ENCODE data around the gene HID1. TPM values are rescaled to one million over a fixed set of nuclear protein-coding genes. Genes with fewer than 3 reads are reported as not detected.

The HID1 gene
- total RNA-seq, 1 experiment from 2014 or later: 0.11 TPM

Other genes starting within 250 kb of the HID1 start
- not detected in 2 replicates for gene RAB37, start 235.5 kb downstream of the HID1 start, total RNA-seq (2014; rRNA removed; shearing (Covaris generic))
- 38.1 and 44.8 TPM in 2 replicates for gene NHERF1, start 224.1 kb downstream of the HID1 start, total RNA-seq (2014; rRNA removed; shearing (Covaris generic))
- gene NAT9, start 196.4 kb downstream of the HID1 start, total RNA-seq (2014; rRNA removed; shearing (Covaris generic)): 30.0 and 31.1 TPM in 2 replicates
- not detected in 2 replicates for gene GRIN2C, start 112.9 kb downstream of the HID1 start, total RNA-seq (2014; rRNA removed; shearing (Covaris generic))
- 8.2 and 13.1 TPM in 2 replicates for gene FDXR, start 99.8 kb downstream of the HID1 start, total RNA-seq (2014; rRNA removed; shearing (Covaris generic))
- not detected in 2 replicates for gene FADS6, start 79.1 kb downstream of the HID1 start, total RNA-seq (2014; rRNA removed; shearing (Covaris generic))
- gene USH1G, start 49.5 kb downstream of the HID1 start, total RNA-seq (2014; rRNA removed; shearing (Covaris generic)): not detected in 2 replicates
- gene OTOP2, start 48.5 kb downstream of the HID1 start, total RNA-seq (2014; rRNA removed; shearing (Covaris generic)): not detected in 2 replicates
- gene OTOP3, start 36.9 kb downstream of the HID1 start, total RNA-seq (2014; rRNA removed; shearing (Covaris generic)): not detected in 2 replicates
- 9.2 and 11.5 TPM in 2 replicates for gene CDR2L, start 14.9 kb upstream of the HID1 start, total RNA-seq (2014; rRNA removed; shearing (Covaris generic))
- 155 and 172 TPM in 2 replicates for gene MRPL58, start 39.9 kb upstream of the HID1 start, total RNA-seq (2014; rRNA removed; shearing (Covaris generic))
- gene ATP5PD, start 74.2 kb upstream of the HID1 start, total RNA-seq (2014; rRNA removed; shearing (Covaris generic)): 453 and 707 TPM in 2 replicates
- gene KCTD2, start 74.5 kb upstream of the HID1 start, total RNA-seq (2014; rRNA removed; shearing (Covaris generic)): 17.9 and 19.1 TPM in 2 replicates
- gene SLC16A5, start 115.2 kb upstream of the HID1 start, total RNA-seq (2014; rRNA removed; shearing (Covaris generic)): 0.24 TPM in 1 of 2 replicates, not detected in the other
- 2.6 and 3.6 TPM in 2 replicates for gene ARMC7, start 137.2 kb upstream of the HID1 start, total RNA-seq (2014; rRNA removed; shearing (Covaris generic))
- 86.0 and 91.8 TPM in 2 replicates for gene NT5C, start 159.0 kb upstream of the HID1 start, total RNA-seq (2014; rRNA removed; shearing (Covaris generic))
- gene JPT1, start 181.8 kb upstream of the HID1 start, total RNA-seq (2014; rRNA removed; shearing (Covaris generic)): 423 and 641 TPM in 2 replicates
- gene SUMO2, start 210.2 kb upstream of the HID1 start, total RNA-seq (2014; rRNA removed; shearing (Covaris generic)): 116 and 119 TPM in 2 replicates
- 40.6 and 48.6 TPM in 2 replicates for gene NUP85, start 232.9 kb upstream of the HID1 start, total RNA-seq (2014; rRNA removed; shearing (Covaris generic))

Data from Daoy (cell line).